Activated CD8-positive, alpha-beta T cell treated with anti-CD3 and anti-CD28 coated beads for 36 hours (primary cell): ENCODE results near the gene POLR3GL. TPM values are rescaled to one million over a fixed set of nuclear protein-coding genes. Genes with fewer than 3 reads are reported as not detected.

ENCODE experiments used
- ATAC-seq: fragments of 200-7000 bp; cut with Tn5 transposase; one replicate; pipeline ENCODE4 v1.10.0; 2021; ENCODE audit warnings: mild to moderate bottlenecking, moderate library complexity
- CTCF ChIA-PET: fragments of 350-600 bp; sonication (Branson Sonifier 250); formaldehyde crosslinking; loops from one replicate; lab custom pipeline; 2021; ENCODE audit warnings: antibody characterized with exemption; lab: Charles Lee
- POLR2A ChIA-PET: fragments of 350-600 bp; sonication (Branson Sonifier 250); formaldehyde crosslinking; loops from one replicate; lab custom pipeline; 2021; ENCODE audit warnings: antibody characterized with exemption; lab: Charles Lee
- DNase-seq: peaks from one replicate; pipeline ENCODE4 v3.0.0-alpha.2; 2020
- H3K27ac Mint-ChIP-seq: one replicate; pipeline ENCODE4 v1.8.0; 2021; ENCODE audit warnings: mild to moderate bottlenecking, mixed read lengths
- H3K27me3 Mint-ChIP-seq: one replicate; pipeline ENCODE4 v1.8.0; 2021; ENCODE audit warnings: mixed read lengths
- H3K36me3 Mint-ChIP-seq: one replicate; pipeline ENCODE4 v1.8.0; 2021; ENCODE audit warnings: low read depth, mixed read lengths
- H3K4me1 Mint-ChIP-seq: one replicate; pipeline ENCODE4 v1.8.0; 2021; ENCODE audit warnings: low read depth, mixed read lengths
- H3K4me3 Mint-ChIP-seq: one replicate; pipeline ENCODE4 v1.8.0; 2021; ENCODE audit warnings: mild to moderate bottlenecking, moderate library complexity, mixed read lengths
- H3K9me3 Mint-ChIP-seq: one replicate; pipeline ENCODE4 v1.8.0; 2021; ENCODE audit warnings: mixed read lengths
- intact Hi-C: fragments of 100-400 bp; cut with micrococcal nuclease; formaldehyde crosslinking; loops from one replicate; pipeline ENCODE4 v1.10.0; 2022
- total RNA-seq, 2 experiments: library from RNA; stranded (reverse); gene quantifications; one replicate each; pipeline ENCODE4 v1.2.3, GENCODE V29; 2021
- TF ChIP-seq, protein P1 (sequence below): fragments of 200-600 bp; IDR thresholded peaks from one replicate; pipeline ENCODE4 v1.8.0; 2022; ENCODE audit warnings: antibody characterized with exemption, mild to moderate bottlenecking

Gene POLR3GL
- total RNA-seq, 2 experiments from 2014 or later: 22.3 to 23.3 TPM

DNA sequence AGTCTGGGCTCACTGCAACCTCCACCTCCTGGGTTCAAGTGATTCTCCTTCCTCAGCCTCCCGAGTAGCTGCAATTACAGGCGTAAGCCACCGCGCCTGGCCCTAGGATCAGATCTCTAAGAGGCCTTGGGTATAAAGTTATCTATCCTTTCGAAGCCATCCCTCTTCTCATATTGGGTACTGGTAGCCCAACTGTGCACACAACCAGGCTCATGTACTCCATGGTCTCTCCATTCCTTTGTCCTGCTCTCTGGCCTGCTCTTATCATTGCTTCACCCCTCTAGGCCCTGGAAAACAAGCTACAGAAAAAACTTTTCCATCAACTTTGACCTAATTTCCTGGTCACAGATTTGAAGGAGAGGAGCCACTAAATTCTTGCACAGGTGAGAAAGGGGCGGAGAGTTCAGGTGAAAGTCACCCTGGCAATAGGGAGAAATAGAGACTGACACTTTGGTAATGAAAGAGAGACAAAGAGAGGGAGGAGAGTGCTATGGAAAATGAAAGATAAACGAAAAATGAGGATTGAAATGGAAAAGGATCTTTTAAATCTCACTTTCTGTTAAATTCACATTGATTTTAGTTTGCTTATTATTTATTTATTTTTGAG, 25.9 kb downstream of the POLR3GL start:
- POLR2A ChIA-PET: interaction anchor here (0.8 to 13.3 kb wide), 5 partner anchors 7 to 47 kb away, joined by 3 to 446 read pairs (median 4); partner anchors contain the start of genes ANKRD34A and POLR3GL
- Mint-ChIP-seq H3K4me1 (peaks cover 62% of the 10 kb centered on the region), H3K27ac (no peak overlapping the region)

DNA sequence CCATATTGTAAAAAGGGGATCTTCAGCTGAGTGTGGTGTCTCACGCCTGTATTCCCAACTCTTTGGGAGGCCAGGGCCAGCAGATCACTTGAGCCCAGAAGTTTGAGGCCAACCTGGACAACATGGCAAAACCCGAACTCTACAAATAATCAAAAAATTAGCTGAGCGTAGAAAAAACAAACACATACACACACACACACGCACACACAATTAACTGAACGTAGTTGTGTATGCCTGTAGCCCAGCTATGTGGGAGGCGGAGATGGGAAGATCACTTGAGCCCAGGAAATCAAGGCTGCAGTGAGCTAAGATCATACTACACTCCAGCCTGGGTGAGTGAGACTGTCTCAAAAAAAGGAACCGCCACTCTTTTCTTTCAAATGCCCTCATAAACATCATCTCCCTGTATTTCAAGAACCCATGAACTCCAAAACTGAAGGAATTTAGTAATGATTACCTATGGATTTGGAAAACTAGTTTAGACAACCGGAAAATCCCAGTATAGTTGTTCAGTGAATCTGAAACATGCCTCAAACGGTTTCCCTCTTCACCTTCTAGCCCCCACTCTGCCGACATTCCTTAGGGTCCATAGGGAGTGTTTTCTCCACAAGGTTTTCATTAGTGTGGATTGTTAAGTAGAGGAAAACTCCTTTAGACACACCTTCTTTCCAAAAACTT, 27.4 kb downstream of the POLR3GL start:
- Mint-ChIP-seq H3K27me3 (no peaks in the 10 kb centered on the region), H3K4me3 (peak overlapping the region; percentile 14), H3K27ac (peak overlapping the region; percentile 100), H3K9me3 (peaks cover 4% of the 10 kb centered on the region), H3K4me1 (peaks cover 54% of the 10 kb centered on the region), H3K36me3 (peaks cover 48% of the 10 kb centered on the region)
- CTCF ChIA-PET: interaction anchor here (0.9 to 13.6 kb wide), 5 partner anchors 13 to 40 kb away, joined by 3 to 147 read pairs (median 4); no protein-coding TSS in a partner anchor
- POLR2A ChIA-PET: interaction anchor here (0.8 to 13.3 kb wide), 10 partner anchors 9 to 65 kb away, joined by 4 to 446 read pairs (median 6); partner anchors contain the start of genes ANKRD34A, POLR3GL and RBM8A
- DNase-seq (no peak), ATAC-seq (no peak)
- intact Hi-C loops: loop anchor here (2.0 kb wide), 1 partner anchor 13 kb away; no protein-coding TSS in a partner anchor
- TF ChIP-seq, protein P1, sequence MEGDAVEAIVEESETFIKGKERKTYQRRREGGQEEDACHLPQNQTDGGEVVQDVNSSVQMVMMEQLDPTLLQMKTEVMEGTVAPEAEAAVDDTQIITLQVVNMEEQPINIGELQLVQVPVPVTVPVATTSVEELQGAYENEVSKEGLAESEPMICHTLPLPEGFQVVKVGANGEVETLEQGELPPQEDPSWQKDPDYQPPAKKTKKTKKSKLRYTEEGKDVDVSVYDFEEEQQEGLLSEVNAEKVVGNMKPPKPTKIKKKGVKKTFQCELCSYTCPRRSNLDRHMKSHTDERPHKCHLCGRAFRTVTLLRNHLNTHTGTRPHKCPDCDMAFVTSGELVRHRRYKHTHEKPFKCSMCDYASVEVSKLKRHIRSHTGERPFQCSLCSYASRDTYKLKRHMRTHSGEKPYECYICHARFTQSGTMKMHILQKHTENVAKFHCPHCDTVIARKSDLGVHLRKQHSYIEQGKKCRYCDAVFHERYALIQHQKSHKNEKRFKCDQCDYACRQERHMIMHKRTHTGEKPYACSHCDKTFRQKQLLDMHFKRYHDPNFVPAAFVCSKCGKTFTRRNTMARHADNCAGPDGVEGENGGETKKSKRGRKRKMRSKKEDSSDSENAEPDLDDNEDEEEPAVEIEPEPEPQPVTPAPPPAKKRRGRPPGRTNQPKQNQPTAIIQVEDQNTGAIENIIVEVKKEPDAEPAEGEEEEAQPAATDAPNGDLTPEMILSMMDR: no peak

More for the DNA sequence above, 25.9 kb downstream of the POLR3GL start:
- Mint-ChIP-seq H3K9me3 (peaks cover 4% of the 10 kb centered on the region), H3K4me3 (no peak overlapping the region), H3K36me3 (peaks cover 38% of the 10 kb centered on the region), H3K27me3 (no peaks in the 10 kb centered on the region)
- CTCF ChIA-PET: interaction anchor here (1.1 to 13.6 kb wide), 4 partner anchors 11 to 45 kb away, joined by 3 to 147 read pairs (median 9); no protein-coding TSS in a partner anchor
- TF ChIP-seq, protein P1: no peak
- ATAC-seq (no peak), DNase-seq (peak; percentile 41)
- intact Hi-C loops: no loop called here

DNA sequence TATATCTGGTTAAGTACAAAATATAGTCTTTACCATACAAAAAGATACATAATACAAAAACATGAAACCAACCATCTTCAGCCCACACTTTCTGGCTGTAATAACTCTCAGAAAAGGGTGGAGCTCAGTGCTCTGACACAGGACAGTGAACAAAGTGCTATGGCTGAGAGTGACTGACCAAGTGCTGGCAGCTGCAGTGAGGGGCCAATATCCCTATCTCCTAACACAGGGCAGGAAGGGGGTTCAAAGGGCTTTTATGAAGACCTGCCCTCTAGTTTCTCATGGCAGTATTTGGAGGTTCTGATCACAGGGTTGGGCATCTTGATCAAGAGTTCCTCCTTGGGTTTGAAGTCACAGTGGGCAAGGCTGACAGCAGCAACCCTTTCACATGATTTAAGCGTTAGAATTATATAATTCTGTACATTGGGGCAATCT, 28.0 kb downstream of the POLR3GL start:
- H3K36me3 Mint-ChIP-seq: peaks cover 48% of the 10 kb centered on the region
- peak overlapping the region; percentile 100 for H3K27ac Mint-ChIP-seq
- TF ChIP-seq, protein P1: no peak
- H3K27me3 Mint-ChIP-seq: no peaks in the 10 kb centered on the region
- no peak for ATAC-seq
- intact Hi-C loops: loop anchor here (2.0 kb wide), 1 partner anchor 14 kb away; no protein-coding TSS in a partner anchor
- peak overlapping the region; percentile 98 for H3K4me3 Mint-ChIP-seq
- H3K4me1 Mint-ChIP-seq: peaks cover 56% of the 10 kb centered on the region
- peaks cover 3% of the 10 kb centered on the region for H3K9me3 Mint-ChIP-seq
- no peak for DNase-seq
- CTCF ChIA-PET: interaction anchor here (0.9 to 13.6 kb wide), 5 partner anchors 9 to 39 kb away, joined by 3 to 147 read pairs (median 8); no protein-coding TSS in a partner anchor
- POLR2A ChIA-PET: interaction anchor here (1.0 to 13.3 kb wide), 8 partner anchors 10 to 40 kb away, joined by 3 to 446 read pairs (median 10); partner anchors contain the start of genes ANKRD34A and POLR3GL

DNA sequence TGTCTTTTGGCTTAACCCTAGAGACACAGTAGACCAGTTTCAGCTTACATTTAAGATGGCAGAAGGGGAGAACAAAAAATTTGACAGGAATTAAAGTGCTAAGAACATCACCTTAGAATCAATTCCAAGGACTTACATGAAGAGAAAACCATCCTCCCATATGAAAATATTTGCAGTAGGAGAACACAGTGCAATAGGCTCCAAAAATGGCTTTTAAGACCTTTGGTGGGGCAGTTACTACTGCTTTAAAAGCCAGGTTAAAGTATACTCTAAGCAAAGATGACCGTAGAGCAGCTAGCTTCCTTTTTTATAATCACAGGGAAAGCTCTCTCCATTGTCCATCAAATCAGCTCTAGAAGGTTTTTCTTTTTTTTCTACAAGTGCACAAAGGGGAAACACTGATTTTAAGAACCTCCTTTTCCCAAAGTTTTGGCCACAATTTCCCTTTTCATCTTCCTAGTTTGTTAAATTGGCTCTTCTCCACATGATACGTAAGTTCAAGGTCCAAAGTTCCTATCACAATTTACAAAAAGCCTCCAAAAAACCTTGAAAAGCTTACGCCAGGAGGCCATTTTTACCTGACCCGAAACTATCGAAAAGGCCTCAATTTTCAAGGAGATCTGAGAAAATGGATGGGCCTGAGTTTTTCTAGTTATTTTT, 28.6 kb downstream of the POLR3GL start:
- peaks cover 56% of the 10 kb centered on the region for H3K4me1 Mint-ChIP-seq
- ChIA-PET CTCF (interaction anchor here (1.0 to 13.6 kb wide), 5 partner anchors 9 to 39 kb away, joined by 3 to 147 read pairs (median 8); no protein-coding TSS in a partner anchor), POLR2A (interaction anchor here (1.0 to 13.3 kb wide), 12 partner anchors 10 to 61 kb away, joined by 3 to 446 read pairs (median 10); partner anchors contain the start of genes ANKRD34A and POLR3GL)
- DNase-seq (no peak), ATAC-seq (no peak)
- H3K27me3 Mint-ChIP-seq: no peaks in the 10 kb centered on the region
- H3K4me3 Mint-ChIP-seq: peak overlapping the region; percentile 98
- peak overlapping the region; percentile 100 for H3K27ac Mint-ChIP-seq
- H3K36me3 Mint-ChIP-seq: peaks cover 48% of the 10 kb centered on the region
- TF ChIP-seq, protein P1: no peak
- intact Hi-C loops: loop anchor here (2.0 kb wide), 1 partner anchor 14 kb away; no protein-coding TSS in a partner anchor
- H3K9me3 Mint-ChIP-seq: peaks cover 2% of the 10 kb centered on the region
